HG02798 (cell line): ENCODE data around the gene OVOL2.

ENCODE experiments used
- ATAC-seq: cut with Tn5 transposase; IDR thresholded peaks from one replicate; pipeline ENCODE4 v1.9.1; 2021; ENCODE audit warnings: mild to moderate bottlenecking; ENCODE audit not compliant: unreplicated experiment, poor library complexity

OVOL2 gene

DNA sequence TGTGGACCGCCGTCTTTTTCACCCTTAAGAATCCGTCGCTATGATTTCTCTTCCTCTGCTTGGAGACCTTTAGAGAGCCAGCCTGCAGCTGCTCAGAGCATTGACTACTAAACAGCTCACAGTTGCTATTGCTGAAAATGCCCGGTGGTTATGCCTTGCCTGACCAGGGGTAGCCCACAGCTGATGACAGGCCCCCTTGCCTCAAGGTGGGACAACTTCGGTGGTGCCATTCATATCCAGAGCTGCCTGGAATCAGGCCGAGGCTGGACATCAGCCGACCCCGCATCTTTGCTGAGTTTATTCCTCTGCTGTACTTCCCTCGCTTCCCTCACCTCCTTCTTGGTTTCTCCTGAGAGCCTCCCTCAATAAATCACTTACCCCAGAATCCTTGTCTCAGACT is 39.6 kb downstream of the OVOL2 start:
- ATAC-seq: no peak

DNA sequence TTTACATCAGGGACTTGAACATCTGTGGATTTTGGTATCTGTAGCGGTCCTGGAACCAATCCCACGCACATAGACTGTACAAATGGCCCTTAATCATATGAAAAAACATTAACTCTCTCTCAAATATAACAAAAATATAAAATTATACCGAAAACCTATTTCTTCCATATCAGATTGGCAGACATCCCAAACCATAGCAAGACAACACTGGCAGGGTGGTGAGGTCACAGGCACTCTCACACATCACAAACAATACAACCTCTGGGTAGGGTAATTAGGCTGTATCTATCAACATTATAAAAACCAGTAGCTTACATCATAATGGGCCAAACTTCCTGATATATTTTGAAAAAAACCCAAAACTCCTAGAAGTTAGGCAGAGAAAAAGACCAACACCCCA is 40.9 kb downstream of the OVOL2 start:
- ATAC-seq: no peak

DNA sequence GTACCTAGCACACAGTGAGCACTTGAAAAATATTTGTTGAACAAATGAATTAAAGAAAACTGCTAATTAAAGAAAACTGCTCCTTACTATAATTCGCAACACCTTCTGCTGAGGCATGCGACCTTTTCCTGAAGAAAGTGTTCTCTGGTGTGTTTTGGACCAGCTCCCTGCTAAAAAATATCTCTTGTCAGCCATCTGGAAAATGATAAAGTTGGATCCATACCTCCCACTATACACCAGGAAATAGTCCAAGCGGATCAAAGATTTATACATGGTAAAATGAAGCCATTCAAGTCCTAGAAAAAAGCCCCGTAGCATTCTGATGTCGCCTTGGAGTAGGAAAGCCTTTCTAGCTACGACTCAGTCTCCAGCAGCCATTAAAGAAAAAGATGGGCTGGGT is 43.3 kb downstream of the OVOL2 start:
- no peak for ATAC-seq

DNA sequence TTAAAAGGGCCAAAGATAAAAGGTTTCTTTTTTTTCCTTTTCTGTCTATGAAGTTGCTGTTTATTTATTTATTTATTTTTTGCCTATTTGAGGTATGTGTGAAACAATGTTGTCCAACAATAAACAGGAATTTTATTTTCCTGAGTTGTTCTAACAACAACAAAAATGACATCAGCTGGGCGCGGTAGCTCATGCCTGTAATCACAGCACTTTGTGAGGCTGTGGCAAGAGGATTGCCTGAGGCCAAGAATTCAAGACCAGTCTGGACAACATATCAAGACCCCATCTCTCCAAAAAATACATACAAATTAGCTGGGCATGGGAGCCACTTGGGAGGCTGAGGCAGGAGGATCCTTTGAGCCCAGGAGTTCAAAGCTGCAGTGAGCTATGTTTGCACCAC is 44.8 kb downstream of the OVOL2 start:
- ATAC-seq: no peak

DNA sequence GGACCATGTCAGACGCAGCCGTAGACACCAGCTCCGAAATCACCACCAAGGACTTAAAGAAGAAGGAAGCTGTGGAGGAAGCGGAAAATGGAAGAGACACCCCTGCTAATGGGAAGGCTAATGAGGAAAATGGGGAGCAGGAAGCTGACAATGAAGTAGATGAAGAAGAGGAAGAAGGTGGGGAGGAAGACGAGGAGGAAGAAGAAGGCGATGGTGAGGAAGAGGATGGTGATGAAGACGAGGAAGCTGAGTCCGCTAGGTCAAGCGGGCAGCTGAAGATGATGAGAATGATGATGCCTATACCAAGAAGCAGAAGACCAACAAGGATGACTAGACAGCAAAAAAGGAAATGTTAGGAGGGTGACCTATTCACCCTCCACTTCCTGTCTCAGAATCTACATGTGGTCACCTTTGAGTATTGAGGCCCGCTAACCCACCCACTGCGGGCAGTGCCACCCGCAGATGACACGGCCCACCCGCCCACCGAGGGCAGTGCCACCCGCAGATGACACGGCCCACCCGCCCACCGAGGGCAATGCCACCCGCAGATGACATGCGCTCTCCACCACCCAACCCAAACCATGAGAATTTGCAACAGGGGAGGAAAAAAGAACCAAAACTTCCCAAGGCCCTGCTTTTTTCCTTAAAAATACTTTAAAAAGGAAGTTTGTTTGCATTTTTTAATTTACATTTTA is 45.6 kb downstream of the OVOL2 start:
- no peak for ATAC-seq

DNA sequence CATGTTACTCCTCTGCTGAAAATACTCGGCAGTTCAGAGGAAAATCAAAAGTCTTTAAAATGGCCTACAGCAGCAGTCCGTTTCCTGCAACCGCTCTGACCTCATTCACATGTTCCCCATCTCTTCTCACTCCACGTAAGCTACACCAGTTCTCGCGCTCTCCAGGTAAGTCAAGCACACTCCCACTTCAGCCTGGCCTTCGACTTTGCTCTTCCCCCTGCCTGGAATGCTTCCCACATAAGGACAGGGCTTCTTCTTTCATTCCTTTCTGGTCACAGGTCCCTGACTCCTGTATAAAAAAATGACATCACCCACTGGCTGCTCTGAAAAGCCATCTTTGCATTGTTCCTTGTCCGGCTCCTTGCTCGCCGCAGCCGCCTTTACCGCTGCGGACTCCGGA is 46.2 kb downstream of the OVOL2 start:
- ATAC-seq: no peak

DNA sequence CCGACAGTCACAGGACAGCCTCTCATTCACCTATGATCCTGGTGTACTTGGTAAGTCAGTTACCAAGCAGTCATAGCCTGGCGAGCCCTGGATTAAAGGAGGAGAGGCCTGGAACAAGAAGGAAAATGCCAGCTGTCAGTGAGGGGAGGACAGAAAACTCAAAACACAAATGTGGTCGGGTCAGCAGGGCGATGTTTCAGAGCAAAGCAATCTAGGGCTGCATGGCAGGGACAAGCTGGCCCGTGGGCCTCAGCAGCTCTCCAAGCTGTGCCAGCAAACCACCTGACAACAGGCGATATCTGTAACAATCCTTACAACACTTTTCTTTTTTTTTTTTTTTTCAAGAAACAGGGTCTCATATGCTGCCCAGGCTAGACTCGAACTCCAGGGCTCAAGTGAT is 48.6 kb downstream of the OVOL2 start:
- no peak for ATAC-seq

DNA sequence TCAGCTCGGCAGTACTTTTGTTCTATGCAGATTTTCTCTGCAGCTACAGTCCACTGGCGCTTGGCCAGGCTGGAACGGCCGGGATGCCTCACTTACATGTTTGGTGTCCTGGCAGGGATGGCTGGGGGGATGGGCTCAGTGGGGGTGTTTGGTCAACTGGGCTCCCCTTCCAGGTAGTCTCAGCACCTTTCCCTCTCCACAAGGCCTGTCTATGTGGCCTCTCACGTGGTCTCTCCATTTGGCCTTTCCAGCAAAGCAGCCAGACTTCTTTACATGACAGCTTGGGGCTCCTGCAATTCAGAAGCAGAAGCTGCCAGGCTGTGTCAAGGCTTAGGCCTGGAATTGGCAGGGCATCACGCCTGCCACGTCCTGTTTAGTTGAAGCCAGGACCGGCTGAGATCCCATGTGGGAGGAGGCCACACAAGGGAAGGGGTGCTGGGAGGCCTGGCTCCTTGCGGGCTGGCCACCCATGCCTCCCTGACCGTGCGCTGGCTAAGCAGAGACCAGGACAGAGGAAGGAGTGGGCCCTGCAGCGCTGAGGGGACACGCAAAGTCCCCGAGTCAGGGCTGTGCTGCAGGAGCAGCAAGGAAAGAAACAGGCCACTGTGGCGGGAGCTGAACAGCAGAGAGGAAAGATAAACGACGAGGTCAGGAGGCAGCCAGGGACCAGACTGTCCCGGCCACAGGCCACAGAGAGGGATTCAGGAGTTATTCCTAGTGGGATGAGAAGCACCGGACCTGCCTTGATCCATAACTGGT is 50.0 kb downstream of the OVOL2 start:
- ATAC-seq: no peak

DNA sequence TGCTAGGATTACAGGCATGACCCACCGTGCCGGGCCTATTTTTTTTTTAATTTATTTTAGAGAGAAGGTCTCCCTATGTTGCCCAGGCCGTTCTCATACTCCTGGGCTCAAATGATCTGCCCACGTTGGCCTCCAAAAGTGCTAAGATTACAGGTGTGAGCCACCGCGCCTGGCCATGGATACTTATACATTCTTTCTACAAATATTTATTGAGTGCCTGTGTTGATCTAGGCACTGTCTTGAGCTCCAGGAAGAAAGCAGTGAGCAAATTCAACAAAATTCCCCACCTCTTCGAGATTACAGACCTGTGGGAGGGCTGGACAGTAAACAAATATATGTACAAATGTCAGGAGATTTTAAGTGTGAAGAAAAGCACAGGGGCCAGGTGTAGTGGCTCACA is 51.0 kb downstream of the OVOL2 start:
- ATAC-seq: no peak

DNA sequence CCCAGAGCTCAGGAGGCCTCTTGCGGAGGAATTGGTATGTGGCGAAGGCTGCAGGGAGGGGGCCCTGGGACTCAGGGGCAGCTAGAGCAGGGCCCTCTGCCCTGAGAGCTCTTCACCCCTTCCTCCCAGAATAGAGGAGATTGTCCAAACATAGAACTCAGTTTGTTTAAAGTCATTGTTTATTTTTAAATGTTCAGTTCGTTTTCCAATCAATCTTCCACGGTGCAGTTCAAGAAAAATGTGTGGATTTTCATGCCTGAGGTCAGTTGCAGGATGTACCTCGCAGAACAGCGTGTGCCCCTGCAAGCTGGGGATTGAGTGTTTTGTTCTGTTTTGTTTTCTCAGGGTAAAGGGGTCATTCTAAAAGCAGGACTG is 51.7 kb downstream of the OVOL2 start:
- no peak for ATAC-seq

DNA sequence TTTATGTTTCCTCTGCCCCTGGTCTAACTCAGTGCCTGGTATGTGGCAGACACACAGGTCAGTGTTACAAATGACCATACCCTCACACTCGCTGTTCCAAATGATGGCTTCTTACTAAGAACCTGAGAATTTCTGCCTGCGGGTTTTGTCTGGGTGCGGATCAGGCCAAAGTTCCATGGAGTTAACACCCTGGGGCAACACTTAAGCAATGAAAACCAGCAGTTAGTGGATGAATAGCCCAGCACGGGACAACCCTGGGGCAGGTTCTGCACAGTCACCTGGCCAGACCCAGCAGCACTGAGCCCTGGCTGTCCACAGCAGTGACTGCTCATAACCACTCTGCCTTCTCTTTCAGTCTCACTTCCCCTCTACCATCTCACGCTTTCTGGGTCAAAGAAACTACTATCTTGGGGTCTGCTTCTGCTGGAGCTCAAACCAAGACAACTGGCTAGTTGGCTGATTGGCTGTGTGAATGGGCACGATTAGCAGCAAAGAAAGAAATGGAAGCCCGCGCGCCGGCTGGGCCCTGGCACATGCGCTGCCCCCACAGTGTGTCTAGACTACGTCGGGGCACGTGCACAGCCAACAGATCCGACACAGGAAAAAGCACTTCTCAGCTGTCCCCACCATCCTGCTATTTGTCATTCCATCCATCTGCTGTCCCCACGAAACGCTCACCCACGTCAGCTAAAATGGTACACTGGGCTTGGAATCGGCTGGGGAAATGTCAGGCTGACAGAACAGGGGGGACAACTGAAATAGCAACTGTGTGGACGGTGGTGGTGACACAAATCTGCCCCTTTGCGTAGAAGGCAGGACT is 52.3 kb downstream of the OVOL2 start:
- peak; percentile 97 for ATAC-seq

DNA sequence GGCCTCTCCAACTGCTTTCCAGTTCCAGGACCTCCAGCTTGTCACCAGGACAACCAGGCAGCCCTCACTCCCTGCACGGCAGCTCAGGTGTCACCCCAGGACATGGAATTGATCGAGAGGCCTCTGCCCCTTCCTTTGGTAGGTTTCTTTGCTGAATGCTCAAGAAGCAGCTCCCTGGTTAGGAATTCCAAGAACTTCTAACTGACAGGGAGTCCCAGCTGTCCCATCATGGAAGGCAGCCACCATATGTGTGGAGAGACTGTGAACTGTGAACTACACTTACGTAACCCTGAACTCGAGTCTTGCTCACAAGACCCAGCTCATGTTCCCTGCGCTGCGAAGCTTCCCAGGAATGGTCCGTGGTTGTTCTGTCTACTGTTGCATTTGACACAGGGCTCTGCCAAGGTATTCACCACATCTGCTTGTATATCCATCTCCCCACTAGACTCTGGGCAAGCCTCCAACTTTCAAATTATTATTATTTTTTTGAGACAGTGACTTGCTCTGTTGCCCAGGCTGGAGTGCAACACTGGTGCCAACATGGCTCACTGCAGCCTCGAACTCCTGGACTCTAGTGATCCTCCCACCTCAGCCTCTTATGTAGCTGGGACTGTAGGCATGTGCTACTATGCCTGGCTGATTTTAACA is 53.2 kb downstream of the OVOL2 start:
- ATAC-seq: no peak

DNA sequence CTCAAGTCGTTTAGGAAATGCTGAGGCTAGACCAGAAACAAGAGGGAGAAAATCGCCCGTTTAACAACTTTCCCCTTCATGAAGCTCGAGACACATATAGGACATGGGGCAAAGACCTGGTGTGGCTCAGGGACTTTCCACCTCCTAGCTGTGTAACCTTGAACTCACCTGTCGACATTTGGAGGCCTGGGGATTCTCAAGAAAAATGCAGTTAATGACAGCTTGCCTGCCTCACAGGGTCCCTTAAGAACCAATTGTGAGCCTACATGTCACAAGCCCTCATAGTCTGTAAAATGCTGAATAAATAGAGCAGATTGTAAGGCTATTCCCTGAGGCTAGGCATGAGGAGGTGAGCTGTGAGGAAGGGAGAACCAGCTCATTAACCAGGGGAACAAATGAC is 53.8 kb downstream of the OVOL2 start:
- peak; percentile 47 for ATAC-seq

DNA sequence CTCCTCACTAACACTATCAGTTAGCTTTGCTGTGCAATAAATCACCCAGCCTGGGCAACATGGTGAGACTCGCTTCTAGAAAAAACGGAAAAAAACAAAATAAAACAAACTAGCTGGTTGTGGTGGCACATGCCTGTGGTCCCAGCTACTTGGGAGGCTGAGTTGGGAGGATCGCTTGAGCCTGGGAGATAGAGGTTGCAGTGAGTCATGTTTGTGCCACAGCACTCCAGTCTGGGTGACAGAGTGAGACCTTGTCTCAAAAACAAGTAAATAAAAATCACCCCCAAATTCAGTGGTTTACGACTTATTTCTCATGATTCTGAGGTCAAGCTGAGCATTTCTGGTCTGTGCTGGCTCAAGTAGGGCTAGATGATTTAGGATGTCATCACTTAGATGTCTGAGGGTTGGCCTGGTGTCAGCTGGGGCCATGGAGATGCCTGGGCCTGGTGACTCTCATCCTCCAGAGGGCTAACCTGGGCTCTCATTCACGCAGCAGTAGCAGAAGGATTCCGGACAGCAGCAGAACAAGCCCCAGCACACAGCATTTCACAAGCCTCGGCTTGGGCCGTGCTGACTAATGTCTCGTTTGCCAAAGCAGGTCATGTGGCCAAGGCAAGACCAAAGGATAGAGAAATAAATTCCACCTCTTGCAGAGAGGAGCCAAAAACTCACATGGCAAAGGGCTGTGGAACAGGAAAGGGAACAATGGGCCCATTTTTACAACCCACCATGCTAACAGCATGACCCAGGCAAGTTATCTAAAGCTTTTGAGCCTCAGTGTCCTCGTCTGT is 56.4 kb downstream of the OVOL2 start:
- no peak for ATAC-seq

DNA sequence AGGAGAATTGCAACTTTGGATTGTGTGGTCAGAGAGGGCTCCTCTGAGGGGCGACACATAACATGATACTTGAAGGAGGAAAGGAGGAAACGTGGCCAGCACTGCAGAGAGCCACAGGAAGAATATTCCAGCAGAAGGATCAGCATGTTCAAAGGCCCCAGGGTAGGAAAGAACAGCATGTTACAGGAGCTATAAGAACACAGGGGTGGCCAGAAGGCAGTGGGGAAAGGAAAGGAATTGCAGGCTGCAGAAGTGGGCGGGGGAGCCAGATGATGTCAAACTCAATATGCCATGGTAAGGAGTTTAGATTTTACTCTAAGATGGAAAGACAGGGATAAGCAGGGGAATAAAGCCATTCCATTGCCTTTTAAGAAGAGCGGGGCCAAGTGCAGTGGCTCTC is 58.1 kb downstream of the OVOL2 start:
- ATAC-seq: no peak

DNA sequence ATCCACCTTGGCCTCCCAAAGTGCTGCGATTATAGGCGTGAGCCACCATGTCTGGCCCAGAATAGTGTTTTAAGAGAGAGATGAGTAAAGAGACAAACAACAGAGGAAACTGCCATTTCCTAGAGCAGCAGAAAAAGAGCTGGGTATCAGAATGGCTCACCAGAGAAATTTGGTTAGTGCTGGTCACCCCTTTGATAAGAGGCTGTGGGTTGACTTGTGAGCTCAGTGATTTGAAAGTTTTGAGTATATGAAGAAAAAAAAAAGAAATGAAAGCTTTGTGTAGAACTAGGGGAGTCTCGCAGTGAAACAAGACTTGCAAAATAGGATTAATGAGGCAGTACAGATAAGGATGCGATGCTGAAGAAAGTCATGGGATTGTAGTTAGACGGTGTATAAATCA is 59.3 kb downstream of the OVOL2 start:
- no peak for ATAC-seq

DNA sequence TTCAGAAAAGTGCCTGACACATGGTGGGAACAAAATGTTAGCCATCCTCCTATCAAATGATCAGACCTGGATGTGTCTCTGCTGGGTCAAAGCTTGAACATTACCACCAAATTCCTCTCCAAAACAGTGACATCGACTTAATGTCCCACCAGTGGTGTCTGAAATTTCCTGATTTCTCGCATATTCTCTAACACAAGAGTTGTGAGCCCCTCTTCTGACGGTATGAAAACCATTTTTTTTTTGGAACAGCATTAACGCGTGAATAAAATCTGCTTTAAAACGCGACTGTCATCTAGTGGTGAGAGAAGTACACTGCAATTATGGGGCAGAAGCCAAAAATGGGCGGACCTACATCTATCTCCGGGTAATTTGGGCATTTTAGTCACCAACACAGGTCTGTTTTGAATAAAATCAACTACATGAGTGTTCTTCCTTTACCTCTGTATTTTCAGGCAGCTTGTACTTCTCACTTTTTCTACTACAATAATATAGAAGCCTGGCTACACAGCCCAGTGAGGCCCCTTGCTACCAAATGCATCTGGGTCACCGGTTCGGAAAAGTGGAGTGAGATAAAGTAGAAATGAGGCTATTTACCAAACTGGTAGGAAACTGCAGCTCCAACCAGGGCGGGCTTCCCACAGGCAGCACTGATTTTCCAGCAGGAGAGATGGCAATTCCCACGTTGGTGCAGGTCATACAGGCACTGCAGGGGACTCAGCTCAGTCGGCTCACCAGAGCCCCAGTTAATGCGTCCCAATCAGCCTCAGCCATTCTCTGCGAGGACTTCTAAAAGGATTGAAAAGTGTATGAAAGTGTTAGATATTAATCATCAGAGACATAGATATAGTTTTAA is 61.5 kb downstream of the OVOL2 start:
- ATAC-seq: peak; percentile 34

DNA sequence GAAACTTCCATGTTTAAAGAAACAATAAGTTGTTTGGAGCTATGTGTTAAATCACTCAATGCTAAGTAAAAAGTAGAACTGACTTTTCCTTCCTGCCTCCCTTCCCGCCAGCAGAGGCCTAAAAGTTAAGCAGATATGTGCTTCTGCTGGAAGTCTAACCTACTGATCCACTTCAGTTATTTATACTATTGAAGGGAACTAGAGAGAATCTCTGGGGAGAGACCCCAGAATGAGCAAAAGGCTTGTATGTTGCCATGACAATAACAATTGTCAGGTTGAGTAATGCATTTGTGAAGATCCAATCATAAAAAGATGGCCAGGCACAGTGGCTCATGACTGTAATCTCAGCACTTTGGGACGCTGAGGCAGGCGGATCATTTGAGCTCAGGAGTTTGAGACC is 64.2 kb downstream of the OVOL2 start:
- no peak for ATAC-seq

DNA sequence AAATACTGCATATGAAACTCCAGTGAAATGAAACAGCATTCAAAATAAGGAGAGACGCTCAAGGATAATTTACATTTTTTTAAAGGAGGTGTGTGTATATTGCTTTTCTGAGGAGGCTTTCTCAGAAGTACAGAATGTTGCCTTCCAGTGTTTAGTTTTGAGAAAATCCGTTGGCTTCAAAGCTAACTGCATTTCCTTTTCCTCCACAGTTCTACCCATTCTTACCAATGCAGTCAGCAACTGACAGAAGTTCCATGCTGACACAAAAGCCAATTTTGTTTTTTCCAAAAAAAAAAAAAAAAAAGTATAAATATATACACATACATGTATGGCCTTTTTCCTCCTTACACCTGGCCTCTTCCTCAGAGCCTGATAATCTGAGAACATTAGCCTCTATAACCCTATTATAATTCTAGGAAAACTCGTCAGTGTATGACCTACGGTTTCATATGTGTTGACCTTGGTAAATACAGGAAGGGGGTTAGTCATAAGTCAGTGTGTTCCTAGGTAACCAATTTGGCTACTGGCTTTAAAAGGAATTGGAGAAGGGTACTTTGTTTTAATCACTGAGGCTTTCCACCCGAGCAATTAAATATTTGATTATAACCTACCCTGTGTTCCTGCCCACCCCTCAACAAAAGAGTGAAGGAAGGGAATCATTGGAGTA is 64.7 kb downstream of the OVOL2 start:
- no peak for ATAC-seq
